Neural cell (in vitro differentiated cells): ENCODE results near the gene WWC2. TPM values are rescaled to one million over a fixed set of nuclear protein-coding genes. Genes with fewer than 3 reads are reported as not detected.

ENCODE experiments used
- H2AFZ ChIP-seq: fragments of 200-600, 300-800 bp; sonication (generic), shearing (Covaris generic); 2 replicates; pipeline ENCODE4 v1.6.0; 2014; ENCODE audit warnings: low read depth, mild to moderate bottlenecking, antibody characterized with exemption, low read length, moderate library complexity
- H3F3A ChIP-seq: fragments of 200-600 bp; shearing (Covaris generic); 2 replicates; pipeline ENCODE4 v1.6.1; 2016; ENCODE audit warnings: mild to moderate bottlenecking, moderate library complexity, mixed read lengths, antibody characterized with exemption, low read length; ENCODE audit not compliant: insufficient read depth, poor library complexity, severe bottlenecking
- H3K27ac ChIP-seq: fragments of 200-600, 300-800 bp; sonication (generic), shearing (Covaris generic); 2 replicates; pipeline ENCODE4 v1.5.1; 2014; ENCODE audit warnings: mild to moderate bottlenecking, low read length, moderate library complexity
- H3K27me3 ChIP-seq: fragments of 300-800, 200-600 bp; sonication (generic), shearing (Covaris generic); 2 replicates; pipeline ENCODE4 v1.6.0; 2014; ENCODE audit warnings: mild to moderate bottlenecking, low read depth, low read length, moderate library complexity; ENCODE audit not compliant: insufficient read depth
- H3K36me3 ChIP-seq: fragments of 300-800, 200-600 bp; sonication (generic), shearing (Covaris generic); 2 replicates; pipeline ENCODE4 v1.5.1; 2014; ENCODE audit warnings: mild to moderate bottlenecking, antibody characterized with exemption, low read length, moderate library complexity; ENCODE audit not compliant: insufficient read depth
- H3K4me2 ChIP-seq: fragments of 300-800, 200-600 bp; sonication (generic), shearing (Covaris generic); 2 replicates; pipeline ENCODE4 v1.6.0; 2014; ENCODE audit warnings: mild to moderate bottlenecking, low read length
- H3K4me3 ChIP-seq: fragments of 300-800, 200-600 bp; sonication (generic), shearing (Covaris generic); 2 replicates; pipeline ENCODE4 v1.5.1; 2014; ENCODE audit warnings: mild to moderate bottlenecking, low read length, moderate library complexity
- H3K79me2 ChIP-seq: fragments of 200-600 bp; shearing (Covaris generic); replicated peaks from 2 replicates; pipeline ENCODE4 v1.6.0; 2014; ENCODE audit warnings: mild to moderate bottlenecking, low read length, moderate library complexity; ENCODE audit not compliant: insufficient read depth
- H3K9ac ChIP-seq: fragments of 300-800, 200-600 bp; sonication (generic), shearing (Covaris generic); 2 replicates; pipeline ENCODE4 v1.6.1; 2016; ENCODE audit warnings: mild to moderate bottlenecking, low read length, mixed read lengths
- H3K9me2 ChIP-seq: fragments of 200-600 bp; shearing (Covaris generic); 2 replicates; pipeline ENCODE4 v1.6.1; 2016; ENCODE audit warnings: mild to moderate bottlenecking, low read length, mixed read lengths; ENCODE audit not compliant: insufficient read depth
- H3K9me3 ChIP-seq: fragments of 200-600, 300-800 bp; sonication (generic), shearing (Covaris generic); 2 replicates; pipeline ENCODE4 v1.6.1; 2016; ENCODE audit warnings: mild to moderate bottlenecking, mixed run types, low read length, moderate library complexity, mixed read lengths
- H4K20me1 ChIP-seq: fragments of 200-600 bp; shearing (Covaris generic); 2 replicates; pipeline ENCODE4 v1.6.1; 2016; ENCODE audit warnings: mild to moderate bottlenecking, mixed run types; ENCODE audit not compliant: insufficient read depth
- CTCF ChIP-seq: fragments of 450-650 bp; IDR thresholded peaks from 2 replicates; pipeline ENCODE4 v1.5.1; 2014; ENCODE audit warnings: antibody characterized with exemption, mild to moderate bottlenecking, moderate library complexity; ENCODE audit not compliant: poor library complexity, severe bottlenecking
- EP300 ChIP-seq: fragments of 450-650 bp; conservative IDR thresholded peaks from 2 replicates; pipeline ENCODE4 v1.6.1; 2014; ENCODE audit warnings: antibody characterized with exemption, mild to moderate bottlenecking, moderate library complexity; ENCODE audit not compliant: poor library complexity, severe bottlenecking
- EZH2 ChIP-seq: fragments of 200-600, 300-800 bp; shearing (Covaris generic), sonication (generic); IDR thresholded peaks from 2 replicates; pipeline ENCODE4 v1.6.1; 2014; ENCODE audit warnings: antibody characterized with exemption, low read length, borderline replicate concordance, mild to moderate bottlenecking; ENCODE audit not compliant: insufficient read depth, poor library complexity, severe bottlenecking
- MXI1 ChIP-seq: fragments of 450-650 bp; conservative IDR thresholded peaks from 2 replicates; pipeline ENCODE4 v1.6.1; 2014; ENCODE audit warnings: antibody characterized with exemption, mild to moderate bottlenecking; ENCODE audit not compliant: poor library complexity, severe bottlenecking
- POLR2AphosphoS5 ChIP-seq: IDR thresholded peaks from 2 replicates; pipeline ENCODE4 v1.6.1; 2012
- RAD21 ChIP-seq: fragments of 450-650 bp; conservative IDR thresholded peaks from 2 replicates; pipeline ENCODE4 v1.6.1; 2014; ENCODE audit warnings: antibody characterized with exemption, mild to moderate bottlenecking, moderate library complexity
- REST ChIP-seq: IDR thresholded peaks from 2 replicates; pipeline ENCODE4 v1.6.1; 2012; ENCODE audit warnings: borderline replicate concordance
- SMC3 ChIP-seq: fragments of 450-650 bp; conservative IDR thresholded peaks from 2 replicates; pipeline ENCODE4 v1.6.1; 2014; ENCODE audit warnings: antibody characterized with exemption, mild to moderate bottlenecking, moderate library complexity; ENCODE audit not compliant: poor library complexity
- TAF1 ChIP-seq: IDR thresholded peaks from 2 replicates; pipeline ENCODE4 v1.6.1; 2012; ENCODE audit warnings: low read depth
- polyA plus RNA-seq: library from polyadenylated mRNA; depleted of rRNA; stranded (reverse); fragments of >200 nt; gene quantifications from 2 replicates; pipeline ENCODE4 v1.2.3, GENCODE V29; 2014

Gene WWC2
- polyA plus RNA-seq, 1 donor from 2014 or later: 5.7 TPM

- Histone ChIP-seq H3K27ac (no peak overlapping the region), H3K27me3 (no peaks in the 10 kb centered on the region), H3F3A (no peaks in the 10 kb centered on the region), H3K9me3 (no peaks in the 10 kb centered on the region), H4K20me1 (no peaks in the 10 kb centered on the region), H3K36me3 (no peaks in the 10 kb centered on the region), H3K4me2 (no peak overlapping the region), H3K9me2 (no peaks in the 10 kb centered on the region), H3K4me3 (no peak overlapping the region), H2AFZ (no peak overlapping the region), H3K9ac (no peak overlapping the region), H3K79me2 (no peaks in the 10 kb centered on the region)
- TF ChIP-seq EP300 (no peak), REST (no peak), TAF1 (no peak), CTCF (no peak), RAD21 (no peak), MXI1 (no peak), EZH2 (no peak), POLR2AphosphoS5 (no peak), SMC3 (no peak)
Measured at GRCh38 chr4:183081116-183081469, 18.0 kb upstream of the WWC2 start.

- no peak for TF ChIP-seq SMC3
- no peak for TF ChIP-seq POLR2AphosphoS5
- TF ChIP-seq TAF1: no peak
- no peak for TF ChIP-seq REST
- no peak for TF ChIP-seq EP300
- TF ChIP-seq MXI1: no peak
- no peak for TF ChIP-seq CTCF
- no peak for TF ChIP-seq EZH2
- TF ChIP-seq RAD21: no peak
- Histone ChIP-seq H3K27me3 (no peaks in the 10 kb centered on the region), H2AFZ (no peak overlapping the region), H3K79me2 (no peaks in the 10 kb centered on the region), H4K20me1 (no peaks in the 10 kb centered on the region), H3K36me3 (no peaks in the 10 kb centered on the region), H3K27ac (no peak overlapping the region), H3K9me2 (no peaks in the 10 kb centered on the region), H3K4me3 (no peak overlapping the region), H3K9me3 (no peaks in the 10 kb centered on the region), H3F3A (no peaks in the 10 kb centered on the region), H3K4me2 (no peak overlapping the region), H3K9ac (no peak overlapping the region)
Measured at GRCh38 chr4:183082053-183082452, 17.0 kb upstream of the WWC2 start.
